Myocyte (in vitro differentiated cells): ENCODE data around the gene LHB. TPM values are rescaled to one million over a fixed set of nuclear protein-coding genes. Genes with fewer than 3 reads are reported as not detected.
"Not testable (repeated sequence)": the region's sequence is repeated elsewhere in the genome, so short reads cannot be mapped to it uniquely, and the experiment has no call there.

Source experiments
- DNase-seq: peaks from one replicate; pipeline ENCODE4 v3.0.0-alpha.2; 2012; ENCODE audit warnings: low read depth
- polyA plus RNA-seq: library from polyadenylated mRNA; unstranded; fragments of >200 nt; gene quantifications from one replicate; pipeline ENCODE4 v1.2.1, GENCODE V29; 2012; ENCODE audit warnings: missing spikeins
- total RNA-seq: library from RNA; depleted of rRNA; stranded (reverse); fragments of >200 nt; gene quantifications from 2 replicates; pipeline ENCODE4 v1.2.3, GENCODE V29; 2014

The LHB gene
- not detected in 2 replicates for total RNA-seq
- polyA plus RNA-seq, result 0.72 TPM

DNA sequence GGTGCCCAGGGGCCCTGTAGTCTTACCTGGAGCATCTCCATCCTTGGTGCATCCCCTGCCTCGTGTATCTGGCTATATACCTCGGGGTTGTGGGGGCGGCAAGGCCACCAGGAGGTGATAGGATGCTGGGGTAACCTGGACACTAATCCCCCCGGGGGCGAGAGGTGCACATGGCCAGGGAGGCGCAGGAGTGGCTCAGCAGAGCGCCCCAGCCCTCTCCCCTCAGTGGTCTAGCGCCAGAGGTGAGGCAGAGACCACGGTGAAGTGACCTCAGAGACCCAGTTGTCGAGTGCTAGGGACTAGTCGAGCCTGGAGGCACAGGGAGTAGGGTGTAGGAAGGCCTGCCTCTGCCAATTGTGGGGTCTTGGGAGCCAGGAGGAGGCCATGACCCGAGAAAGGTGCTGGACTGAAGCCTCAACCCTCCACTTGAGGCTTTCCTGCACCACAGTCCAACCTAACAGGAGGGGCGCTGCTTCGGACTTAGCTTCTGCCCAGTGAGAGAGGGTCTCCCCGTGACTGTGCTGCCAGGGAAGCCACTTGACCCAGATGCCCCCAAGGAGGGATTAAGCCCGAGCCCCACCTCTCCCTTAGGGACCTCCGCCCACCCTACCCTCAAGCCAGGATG, at the start of gene LHB:
Gene LHB, minus strand, starts transcription at position 51 of the 625 bp plus-strand sequence. Its CDS starts 10 bp downstream, at position 41.
- DNase-seq, result no peak

DNA sequence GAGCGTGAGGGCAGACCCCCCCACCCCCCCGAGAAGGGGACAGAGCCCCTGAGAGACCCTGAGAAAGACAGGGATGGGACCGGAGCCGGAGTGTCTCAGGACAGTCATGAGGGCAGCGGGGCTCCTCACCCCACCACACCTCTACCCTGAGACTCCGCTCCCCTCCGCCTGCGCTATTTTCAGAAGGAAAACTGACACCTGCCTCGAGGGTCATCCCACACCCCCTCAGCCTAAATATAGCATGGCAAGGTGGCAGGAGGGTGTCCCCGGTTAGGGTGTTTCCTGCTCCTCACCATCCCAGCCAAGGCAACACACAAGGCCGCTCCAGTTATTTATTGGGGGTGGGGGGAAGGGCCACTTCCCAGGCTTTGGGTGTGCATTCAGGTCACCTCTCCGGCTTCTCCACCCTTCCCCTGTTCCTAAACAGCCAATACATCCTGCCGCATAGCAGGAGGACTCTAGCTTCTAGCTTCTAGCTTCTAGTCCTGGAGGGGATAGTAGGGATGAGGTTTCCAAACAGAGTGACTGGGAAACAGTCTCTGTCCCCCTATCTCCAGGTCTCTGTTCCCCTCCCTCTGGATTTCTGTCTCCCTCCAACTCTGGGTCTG, 49.1 kb upstream of the LHB start:
- peak; percentile 32 for DNase-seq

DNA sequence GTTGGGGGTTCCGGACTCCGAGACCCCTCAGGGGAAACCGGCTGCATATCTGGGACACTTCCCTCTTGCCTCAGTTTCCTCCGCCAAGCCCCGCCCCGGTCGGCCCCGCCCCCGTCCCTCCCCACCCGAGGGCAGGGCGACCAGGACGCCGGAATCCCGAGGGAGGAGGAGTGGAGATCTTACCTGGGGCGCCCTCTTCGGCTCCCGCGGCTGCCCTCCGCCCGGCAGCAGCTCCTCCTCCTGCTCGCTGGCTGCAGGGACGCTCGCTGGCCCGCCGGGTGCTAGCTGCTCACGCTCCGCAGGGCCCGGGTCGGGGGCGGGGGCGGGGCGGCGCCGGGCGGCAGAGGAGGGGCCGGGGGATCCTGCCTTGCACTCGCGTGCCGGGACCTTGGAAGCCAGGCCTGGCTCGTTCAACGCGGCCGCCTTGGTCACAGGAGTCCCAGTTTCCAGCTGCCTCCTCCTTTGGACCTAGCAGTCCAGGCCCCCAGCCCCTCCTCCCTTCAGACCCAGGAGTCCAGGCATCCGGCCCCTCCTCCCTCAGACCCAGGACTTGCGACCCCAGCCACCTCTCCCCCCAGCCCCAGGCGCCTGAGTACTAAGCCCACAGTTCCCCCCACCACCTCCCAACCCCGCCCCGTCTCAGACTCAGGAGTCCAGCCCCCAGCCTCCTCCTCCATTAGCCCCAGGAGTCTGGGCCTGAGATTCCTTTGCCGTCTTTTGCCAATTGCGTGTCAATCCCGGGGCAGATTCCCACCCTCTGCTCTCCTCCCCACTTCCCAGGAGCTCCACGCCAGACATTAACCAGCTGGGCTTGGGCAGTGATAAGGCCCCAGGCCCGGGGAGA, 48.1 kb upstream of the LHB start, which contains the start of gene NTF4:
Gene NTF4, minus strand, starts transcription at position 51 of the 844 bp plus-strand sequence. CDS start 2,821 bp downstream, outside the sequence.
- DNase-seq, result no peak

DNA sequence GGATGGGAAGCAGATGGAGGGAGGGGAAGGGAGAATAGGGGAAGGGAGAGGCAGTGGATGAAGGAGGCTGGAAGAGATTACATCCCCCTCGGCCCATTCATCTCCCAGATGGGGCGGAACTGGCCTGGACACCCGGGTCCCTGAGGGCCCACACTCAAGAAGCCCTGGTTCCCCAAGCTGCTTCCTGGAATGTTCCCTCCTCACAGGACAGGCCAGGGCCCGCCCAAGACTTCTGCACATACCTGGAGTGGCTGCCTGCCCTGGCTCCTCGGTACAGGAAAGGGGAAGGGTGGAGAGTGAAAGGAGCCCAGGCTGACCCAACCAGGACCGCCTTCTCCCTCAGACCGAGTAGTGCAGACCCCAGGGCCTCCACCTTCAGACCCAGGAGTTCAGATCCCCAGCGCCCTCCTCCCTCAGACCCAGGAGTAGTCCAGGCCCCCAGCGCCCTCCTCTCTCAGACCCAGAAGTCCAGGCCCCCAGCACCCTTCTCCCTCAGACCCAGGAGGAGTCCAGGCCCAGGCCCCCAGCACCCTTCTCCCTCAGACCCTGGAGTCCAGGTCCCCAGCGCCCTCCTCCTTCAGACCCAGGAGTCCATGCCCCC, 47.2 kb upstream of the LHB start:
- no peak for DNase-seq

DNA sequence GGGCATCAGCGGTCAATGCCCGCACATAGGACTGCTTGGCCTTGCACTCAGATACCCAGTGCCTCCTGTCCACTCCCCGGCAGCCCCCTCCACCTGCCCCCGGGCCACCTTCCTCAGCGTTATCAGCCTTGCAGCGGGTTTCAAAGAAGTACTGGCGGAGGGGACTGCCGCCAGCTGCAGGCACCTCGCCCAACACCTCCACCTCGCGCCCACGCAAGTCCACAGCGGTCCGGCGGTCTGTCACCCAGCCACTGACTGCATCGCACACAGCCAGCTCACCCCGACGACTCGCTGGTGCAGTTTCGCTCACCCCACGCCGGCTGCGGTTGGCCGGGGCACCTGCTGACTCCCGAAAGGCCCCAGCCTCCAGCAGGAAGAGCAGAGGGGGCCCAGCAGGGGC, 44.6 kb upstream of the LHB start:
- no peak for DNase-seq

DNA sequence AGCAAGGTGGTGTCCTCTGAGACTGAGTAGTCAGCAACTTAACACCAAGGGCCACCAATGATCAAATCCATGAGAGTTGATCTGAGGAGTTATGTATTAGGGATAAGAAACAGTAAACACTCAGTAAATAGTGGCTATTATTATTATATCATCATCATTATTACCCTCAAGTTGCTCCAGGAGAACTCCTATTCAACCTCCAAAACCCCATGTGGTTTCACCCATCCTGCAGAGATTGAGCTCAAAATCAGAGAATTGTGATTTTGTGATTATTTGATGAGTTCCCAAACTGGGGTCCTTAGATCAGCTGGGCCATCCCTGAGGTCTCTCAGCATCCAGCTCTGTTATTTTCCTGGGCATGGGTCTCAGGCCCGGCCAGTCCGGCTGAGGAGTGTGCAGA, 44.1 kb upstream of the LHB start:
- DNase-seq, result no peak

DNA sequence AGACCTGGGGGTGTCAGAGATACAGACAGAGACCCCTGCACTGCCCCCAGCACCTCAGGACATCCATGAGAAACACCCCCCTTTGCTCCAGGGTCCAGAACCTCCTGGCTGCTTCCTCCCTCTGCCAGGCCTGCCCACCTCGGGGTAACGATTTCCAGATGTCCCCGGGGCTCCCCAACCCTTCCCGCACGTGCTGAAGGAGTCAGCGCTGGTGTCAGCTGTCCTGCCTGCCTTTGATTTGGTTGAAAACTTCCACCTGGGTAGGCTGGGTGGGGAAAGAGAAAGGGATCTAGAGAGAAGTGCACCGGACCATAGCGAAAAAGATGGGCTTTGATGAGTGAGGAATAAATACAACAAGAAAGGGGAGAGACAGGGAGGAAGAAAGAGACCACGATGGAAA, 42.2 kb upstream of the LHB start:
- DNase-seq, result no peak

DNA sequence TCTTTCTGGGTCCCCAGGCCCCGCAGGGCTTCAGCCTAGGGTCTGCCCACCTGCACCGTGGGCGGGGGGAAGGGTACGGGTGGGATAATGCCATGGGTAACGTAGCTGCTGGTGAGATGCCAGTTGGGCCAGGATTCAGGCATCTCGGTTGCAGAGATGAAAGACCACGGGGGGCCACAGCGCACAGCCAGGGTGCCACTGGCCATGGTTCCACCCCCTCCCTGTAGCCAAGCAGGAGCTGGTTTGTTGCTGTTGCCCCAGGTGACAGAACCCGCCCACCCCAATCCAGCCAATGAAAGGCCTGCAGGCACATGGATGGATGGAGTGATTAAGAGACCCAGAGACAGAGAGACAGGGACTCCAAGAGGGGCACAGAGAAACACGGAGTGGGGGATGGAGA, 41.7 kb upstream of the LHB start:
- no peak for DNase-seq

DNA sequence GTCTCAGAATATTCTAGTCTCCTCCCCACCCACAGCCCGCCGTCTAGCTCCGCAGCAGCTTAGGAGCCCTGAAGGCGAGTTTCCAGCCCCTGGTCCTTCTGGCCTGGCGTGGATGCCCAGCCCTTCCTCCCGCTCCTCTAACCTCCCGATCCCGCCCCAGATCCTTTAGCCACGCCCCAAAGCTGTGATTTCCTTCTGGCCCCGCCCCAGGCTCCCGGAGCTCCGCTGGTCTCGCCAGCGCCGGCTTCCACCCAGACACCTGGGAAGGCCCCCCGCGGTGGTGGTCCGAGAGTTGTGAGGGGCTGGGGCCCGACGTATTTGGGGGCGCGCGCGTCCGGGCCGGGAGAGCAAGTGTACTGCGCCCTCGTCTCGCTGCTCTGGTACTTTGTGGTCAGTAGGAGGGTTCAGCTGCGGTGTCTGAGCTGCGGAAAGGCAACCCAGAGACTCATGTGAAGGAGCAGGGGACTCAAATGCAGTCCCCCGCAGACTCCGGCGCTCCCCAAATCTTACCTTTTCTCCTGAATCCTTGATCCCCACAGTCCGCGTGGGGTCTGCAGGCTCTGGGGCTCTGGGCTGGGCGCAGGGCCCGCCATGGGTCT, 40.8 kb upstream of the LHB start, which contains the start of gene CGB7:
Gene CGB7, minus strand, starts transcription at position 114 of the 599 bp plus-strand sequence. CDS start 2,374 bp downstream, outside the sequence.
- DNase-seq, result peak; percentile 71

DNA sequence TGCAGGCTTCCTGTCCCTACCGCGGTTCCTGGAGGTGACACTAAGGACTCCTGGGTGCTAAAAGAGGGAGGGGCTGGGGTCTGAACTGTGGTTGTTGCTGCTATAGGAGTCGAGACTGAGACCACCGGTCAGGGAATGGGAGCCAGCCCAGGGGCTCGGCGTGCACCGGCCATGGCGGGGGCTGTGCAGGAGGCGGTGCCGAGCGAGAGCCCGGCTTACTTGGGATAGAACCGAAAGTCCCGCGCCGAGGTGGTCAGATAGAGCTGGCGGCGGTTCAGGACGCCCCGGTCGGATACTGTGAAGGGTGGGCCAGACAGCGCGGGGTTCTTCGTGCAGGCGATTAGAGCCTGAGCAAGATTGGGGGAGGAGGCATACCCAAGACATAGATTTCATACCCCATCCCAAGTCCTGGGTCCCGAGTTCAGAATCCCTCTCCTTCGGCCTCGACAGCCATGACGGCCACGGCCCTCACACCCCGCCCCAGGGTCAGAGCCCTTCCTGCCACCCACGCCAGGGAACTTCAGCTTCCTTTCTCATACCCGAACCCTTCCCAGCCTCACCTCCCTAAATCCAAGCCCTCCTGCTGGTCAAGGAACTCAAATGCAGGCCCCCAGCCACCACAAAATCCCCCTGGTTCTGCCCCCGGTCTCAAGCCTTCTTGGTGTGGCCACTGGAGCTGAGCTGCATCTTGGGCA, 40.2 kb upstream of the LHB start:
- not testable (repeated sequence) for DNase-seq

DNA sequence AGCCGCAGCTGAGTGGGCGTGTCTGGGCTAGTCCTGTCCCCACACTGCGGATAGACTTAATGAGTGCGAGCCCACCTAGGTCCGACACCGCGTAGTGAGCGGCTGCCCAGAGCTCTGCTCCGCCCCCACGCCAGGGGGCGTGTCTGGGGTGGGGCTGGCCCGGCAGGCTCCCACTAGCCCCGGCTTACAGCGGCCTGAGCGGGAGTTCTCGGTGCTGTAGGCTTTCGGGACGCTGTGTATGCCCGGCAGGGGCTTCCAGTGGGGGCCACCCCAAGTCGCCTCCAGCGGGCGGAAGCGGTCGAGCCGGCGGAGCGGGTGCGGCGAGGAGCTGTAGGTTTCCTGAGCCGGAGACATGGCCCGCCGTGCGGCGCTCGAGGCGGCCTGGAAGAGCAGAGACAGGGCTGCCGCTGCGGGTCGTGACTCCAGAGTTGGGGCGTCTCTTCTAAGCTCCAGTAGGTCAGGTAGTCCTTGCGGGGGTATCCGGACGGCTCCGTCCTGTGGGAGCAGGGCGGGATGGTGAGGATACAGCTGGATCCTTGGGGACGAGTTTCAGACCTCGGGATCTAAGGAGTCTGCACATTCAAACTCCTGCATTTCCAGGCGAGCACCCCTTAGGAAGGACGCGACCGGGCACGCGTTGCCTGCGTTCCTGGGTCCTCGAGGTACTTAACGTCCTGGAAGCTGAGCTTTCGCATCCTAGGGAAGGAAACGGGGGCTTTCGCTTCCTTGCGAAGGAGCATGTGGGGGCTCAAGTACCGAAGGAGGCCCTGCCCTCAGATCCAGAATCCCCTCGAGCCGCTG, 39.4 kb upstream of the LHB start:
- peak; percentile 57 for DNase-seq

DNA sequence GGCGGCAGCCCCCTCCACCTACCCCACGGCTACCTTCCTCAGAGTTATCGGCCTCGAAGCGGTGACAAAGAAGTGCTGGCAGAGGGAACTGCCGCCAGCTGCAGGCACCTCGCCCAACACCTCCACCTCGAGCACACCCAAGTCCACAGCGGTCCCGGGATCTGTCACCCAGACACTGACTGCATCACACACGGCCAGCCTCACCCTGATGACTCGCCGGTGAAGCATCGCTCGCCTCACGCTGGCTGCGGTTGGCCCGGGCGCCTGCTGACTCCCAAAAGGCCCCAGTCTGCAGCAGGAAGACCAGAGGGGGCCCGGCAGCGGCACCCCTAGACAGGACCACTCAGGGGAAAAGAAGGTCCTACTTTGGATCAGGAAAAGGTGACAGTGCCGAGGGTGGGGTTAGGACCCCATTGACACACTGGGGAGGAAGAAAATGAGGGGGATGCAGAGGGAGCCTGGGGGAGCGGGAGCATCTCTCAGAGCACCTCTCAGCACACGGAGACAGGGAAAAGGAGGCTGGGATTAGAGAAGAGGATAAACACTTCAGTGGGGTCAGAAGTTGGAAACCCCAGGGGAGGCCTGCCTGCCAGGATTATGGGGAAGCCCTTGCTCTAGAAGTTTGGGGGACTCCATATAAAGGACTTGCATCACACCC, 33.6 kb upstream of the LHB start:
- peak; percentile 61 for DNase-seq

DNA sequence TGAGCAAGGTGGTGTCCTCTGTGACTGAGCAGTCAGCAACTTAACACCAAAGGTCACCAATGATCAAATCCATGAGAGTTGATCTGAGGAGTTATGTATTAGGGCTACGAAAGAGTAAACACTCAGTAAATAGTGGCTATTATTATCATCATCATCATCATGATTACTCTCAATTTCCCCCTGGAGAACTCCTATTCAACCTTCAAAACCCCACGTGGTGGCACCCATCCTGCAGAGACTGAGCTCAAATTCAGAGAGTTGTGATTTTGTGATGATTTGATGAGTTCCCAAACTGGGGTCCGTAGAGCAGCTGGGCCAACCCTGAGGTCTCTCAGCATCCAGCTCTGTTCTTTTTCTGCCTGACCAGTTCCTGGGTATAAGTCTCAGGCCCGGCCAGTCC, 32.9 kb upstream of the LHB start:
- DNase-seq, result not testable (repeated sequence)

DNA sequence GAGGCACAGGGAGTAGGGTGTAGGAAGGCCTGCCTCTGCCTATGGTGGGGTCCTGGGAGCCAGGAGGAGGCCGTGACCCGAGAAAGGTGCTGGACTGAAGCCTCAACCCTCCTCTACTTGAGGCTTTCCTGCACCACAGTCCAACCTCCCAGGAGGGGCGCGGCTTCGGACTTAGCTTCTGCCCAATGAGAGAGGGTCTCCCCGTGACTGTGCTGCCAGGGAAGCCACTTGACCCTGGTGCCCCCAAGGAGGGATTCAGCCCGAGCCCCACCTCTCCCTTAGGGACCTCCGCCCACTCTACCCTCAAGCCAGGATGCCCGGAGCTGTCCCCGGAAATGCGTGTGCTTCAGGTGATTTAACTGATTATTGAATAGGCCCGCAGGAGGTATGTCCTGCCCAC, 32.1 kb upstream of the LHB start, which contains the start of gene CGB8:
Gene CGB8, minus strand, starts transcription at position 101 of the 400 bp plus-strand sequence. CDS start 372 bp downstream, outside the sequence.
- not testable (repeated sequence) for DNase-seq

DNA sequence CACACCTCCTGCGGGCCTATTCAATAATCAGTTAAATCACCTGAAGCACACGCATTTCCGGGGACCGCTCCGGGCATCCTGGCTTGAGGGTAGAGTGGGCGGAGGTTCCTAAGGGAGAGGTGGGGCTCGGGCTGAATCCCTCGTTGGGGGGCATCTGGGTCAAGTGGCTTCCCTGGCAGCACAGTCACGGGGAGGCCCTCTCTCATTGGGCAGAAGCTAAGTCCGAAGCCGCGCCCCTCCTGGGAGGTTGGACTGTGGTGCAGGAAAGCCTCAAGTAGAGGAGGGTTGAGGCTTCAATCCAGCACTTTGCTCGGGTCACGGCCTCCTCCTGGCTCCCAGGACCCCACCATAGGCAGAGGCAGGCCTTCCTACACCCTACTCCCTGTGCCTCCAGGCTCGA, 26.7 kb upstream of the LHB start, which contains the start of gene CGB5:
Gene CGB5, plus strand, starts transcription at position 301 of the 400 bp plus-strand sequence. CDS start 362 bp downstream, outside the sequence.
- not testable (repeated sequence) for DNase-seq

DNA sequence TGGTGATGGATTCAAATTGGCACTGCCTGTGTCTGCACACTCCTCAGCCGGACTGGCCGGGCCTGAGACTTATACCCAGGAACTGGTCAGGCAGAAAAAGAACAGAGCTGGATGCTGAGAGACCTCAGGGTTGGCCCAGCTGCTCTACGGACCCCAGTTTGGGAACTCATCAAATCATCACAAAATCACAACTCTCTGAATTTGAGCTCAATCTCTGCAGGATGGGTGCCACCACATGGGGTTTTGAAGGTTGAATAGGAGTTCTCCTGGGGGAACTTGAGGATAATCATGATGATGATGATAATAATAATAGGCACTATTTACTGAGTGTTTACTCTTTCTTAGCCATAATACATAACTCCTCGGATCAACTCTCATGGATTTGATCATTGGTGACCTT, 25.8 kb upstream of the LHB start:
- DNase-seq, result not testable (repeated sequence)

DNA sequence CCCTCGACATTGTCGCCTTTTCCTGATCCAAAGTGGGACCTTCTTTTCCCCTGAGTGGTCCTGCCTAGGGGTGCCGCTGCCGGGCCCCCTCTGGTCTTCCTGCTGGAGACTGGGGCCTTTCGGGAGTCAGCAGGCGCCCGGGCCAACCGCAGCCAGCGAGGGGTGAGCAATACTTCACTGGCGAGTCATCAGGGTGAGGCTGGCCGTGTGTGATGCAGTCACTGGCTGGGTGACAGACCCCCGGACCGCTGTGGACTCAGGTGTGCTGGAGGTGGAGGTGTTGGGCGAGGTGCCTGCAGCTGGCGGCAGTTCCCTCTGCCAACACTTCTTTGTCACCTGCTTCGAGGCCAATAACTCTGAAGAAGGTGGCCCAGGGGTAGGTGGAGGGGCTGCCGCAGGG, 25.3 kb upstream of the LHB start:
- no peak for DNase-seq

DNA sequence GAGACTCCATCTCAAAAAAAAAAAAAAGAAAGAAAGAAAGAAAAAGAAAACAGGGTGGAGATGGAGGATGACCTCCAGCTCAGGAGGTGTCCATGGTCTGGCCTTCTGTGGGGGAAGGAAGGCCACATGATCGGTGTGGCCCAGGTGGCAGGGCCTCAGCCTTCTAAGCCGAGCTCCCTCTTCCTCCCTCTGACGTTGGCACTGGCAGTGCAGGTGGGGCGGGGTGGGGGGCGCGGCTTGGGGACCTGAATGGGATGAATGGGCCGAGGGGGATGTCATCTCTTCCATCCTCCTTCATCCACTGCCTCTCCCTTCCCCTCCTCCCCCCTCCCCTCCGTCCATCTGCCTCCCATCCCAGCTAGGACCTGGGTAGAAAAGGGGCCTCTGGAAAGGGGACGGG, 22.8 kb upstream of the LHB start:
- DNase-seq, result not testable (repeated sequence)
